Astrocyte (in vitro differentiated cells and primary cell): ENCODE measurements around the gene BICRAL.

Experiments used
- CTCF ChIP-seq: IDR thresholded peaks from 2 replicates; pipeline ENCODE4 v1.5.1; 2011; ENCODE audit warnings: low read depth, mild to moderate bottlenecking, inconsistent platforms, low read length, moderate library complexity; ENCODE audit not compliant: insufficient read depth
- EZH2 ChIP-seq: IDR thresholded peaks from 2 replicates; pipeline ENCODE4 v1.6.1; 2012; ENCODE audit warnings: mild to moderate bottlenecking, low read length, inconsistent platforms; ENCODE audit not compliant: insufficient read depth

GRCh38 chr6:42915732-42916131, 133.9 kb downstream of the BICRAL start, which contains the start of gene PTCRA:
- TF ChIP-seq EZH2 (no peak), CTCF (no peak)
